ENCODE data around the gene PDZD4. TPM values are rescaled to one million over a fixed set of nuclear protein-coding genes. Genes with fewer than 3 reads are reported as not detected.
A peak's percentile ranks its signal among the peaks of the same experiment; 100 is the strongest.

The PDZD4 gene
- total RNA-seq, 1 donor, result under 0.01 TPM

GRCh38 chrX:153871946-153872878 is 41.9 kb upstream of the PDZD4 start:
- H3K9me3 ChIP-seq (ENCODE audit: low read depth, low read length), result no peaks in the 10 kb centered on the region
- no peaks in the 10 kb centered on the region for H3K4me1 ChIP-seq (ENCODE audit: insufficient read depth, low read length)
- H3K4me3 ChIP-seq (ENCODE audit: insufficient read depth, low read length), result no peak overlapping the region
- DNase-seq (ENCODE audit: insufficient read length, low spot score, missing footprints), result peak; percentile 67
- no peaks in the 10 kb centered on the region for H3K79me2 ChIP-seq (ENCODE audit: insufficient read depth, low read length)
- peaks cover 7% of the 10 kb centered on the region for H3K27me3 ChIP-seq (ENCODE audit: insufficient read depth, low read length)
- H3K4me2 ChIP-seq (ENCODE audit: insufficient read depth, low read length), result no peak overlapping the region
- H4K20me1 ChIP-seq (ENCODE audit: insufficient read depth, low read length), result peaks cover 9% of the 10 kb centered on the region
- H3K27ac ChIP-seq (ENCODE audit: low read depth, low read length), result no peak overlapping the region
- no peak overlapping the region for H2AFZ ChIP-seq (ENCODE audit: low read length)
- no peak for TF ChIP-seq CTCF (IDR thresholded peaks at IDR 0.05; ENCODE audit: extremely low read depth, low read depth, low read length)
- no peaks in the 10 kb centered on the region for H3K36me3 ChIP-seq (ENCODE audit: insufficient read depth, low read length)

- H3K4me3 ChIP-seq (ENCODE audit: insufficient read depth, low read length), result no peak overlapping the region
- H3K4me1 ChIP-seq (ENCODE audit: insufficient read depth, low read length), result no peaks in the 10 kb centered on the region
- H2AFZ ChIP-seq (ENCODE audit: low read length), result no peak overlapping the region
- no peaks in the 10 kb centered on the region for H3K79me2 ChIP-seq (ENCODE audit: insufficient read depth, low read length)
- no peak overlapping the region for H3K27ac ChIP-seq (ENCODE audit: low read depth, low read length)
- TF ChIP-seq CTCF (IDR thresholded peaks at IDR 0.05; ENCODE audit: extremely low read depth, low read depth, low read length), result no peak
- peak; percentile 69 for DNase-seq (ENCODE audit: insufficient read length, low spot score, missing footprints)
- no peak overlapping the region for H3K4me2 ChIP-seq (ENCODE audit: insufficient read depth, low read length)
- peaks cover 7% of the 10 kb centered on the region for H3K27me3 ChIP-seq (ENCODE audit: insufficient read depth, low read length)
- H3K9me3 ChIP-seq (ENCODE audit: low read depth, low read length), result no peaks in the 10 kb centered on the region
- peaks cover 9% of the 10 kb centered on the region for H4K20me1 ChIP-seq (ENCODE audit: insufficient read depth, low read length)
- no peaks in the 10 kb centered on the region for H3K36me3 ChIP-seq (ENCODE audit: insufficient read depth, low read length)
These were observed 41.1 kb upstream of the PDZD4 start for GRCh38 chrX:153871451-153871850.

GRCh38 chrX:153870791-153871360 is 40.5 kb upstream of the PDZD4 start:
- Histone ChIP-seq H3K27ac (ENCODE audit: low read depth, low read length) (no peak overlapping the region), H3K79me2 (ENCODE audit: insufficient read depth, low read length) (no peaks in the 10 kb centered on the region), H3K4me3 (ENCODE audit: insufficient read depth, low read length) (no peak overlapping the region), H3K27me3 (ENCODE audit: insufficient read depth, low read length) (peaks cover 5% of the 10 kb centered on the region), H3K9me3 (ENCODE audit: low read depth, low read length) (no peaks in the 10 kb centered on the region), H2AFZ (ENCODE audit: low read length) (no peak overlapping the region), H3K4me2 (ENCODE audit: insufficient read depth, low read length) (no peak overlapping the region), H3K36me3 (ENCODE audit: insufficient read depth, low read length) (no peaks in the 10 kb centered on the region), H4K20me1 (ENCODE audit: insufficient read depth, low read length) (peaks cover 9% of the 10 kb centered on the region), H3K4me1 (ENCODE audit: insufficient read depth, low read length) (no peaks in the 10 kb centered on the region)
- DNase-seq (ENCODE audit: insufficient read length, low spot score, missing footprints), result peak; percentile 88
- TF ChIP-seq CTCF (IDR thresholded peaks at IDR 0.05; ENCODE audit: extremely low read depth, low read depth, low read length), result peak; percentile 8

- no peak for TF ChIP-seq CTCF (IDR thresholded peaks at IDR 0.05; ENCODE audit: extremely low read depth, low read depth, low read length)
- peak; percentile 41 for DNase-seq (ENCODE audit: insufficient read length, low spot score, missing footprints)
- H4K20me1 ChIP-seq (ENCODE audit: insufficient read depth, low read length), result peaks cover 9% of the 10 kb centered on the region
- H3K79me2 ChIP-seq (ENCODE audit: insufficient read depth, low read length), result no peaks in the 10 kb centered on the region
- H3K27me3 ChIP-seq (ENCODE audit: insufficient read depth, low read length), result peaks cover 5% of the 10 kb centered on the region
- no peak overlapping the region for H2AFZ ChIP-seq (ENCODE audit: low read length)
- no peak overlapping the region for H3K4me2 ChIP-seq (ENCODE audit: insufficient read depth, low read length)
- H3K9me3 ChIP-seq (ENCODE audit: low read depth, low read length), result no peaks in the 10 kb centered on the region
- no peaks in the 10 kb centered on the region for H3K4me1 ChIP-seq (ENCODE audit: insufficient read depth, low read length)
- no peaks in the 10 kb centered on the region for H3K36me3 ChIP-seq (ENCODE audit: insufficient read depth, low read length)
- H3K4me3 ChIP-seq (ENCODE audit: insufficient read depth, low read length), result no peak overlapping the region
- no peak overlapping the region for H3K27ac ChIP-seq (ENCODE audit: low read depth, low read length)
These were observed 39.9 kb upstream of the PDZD4 start for GRCh38 chrX:153870288-153870690.

Data from osteoblast (primary cell).